B cell (primary cell): ENCODE measurements around the gene ZNF839. TPM values are rescaled to one million over a fixed set of nuclear protein-coding genes. Genes with fewer than 3 reads are reported as not detected.

ENCODE experiments used
- ATAC-seq: fragments of 200-7000 bp; cut with Tn5 transposase; one replicate; pipeline ENCODE4 v1.10.0; 2021; ENCODE audit warnings: low read depth, mild to moderate bottlenecking, moderate number of reproducible peaks, moderate library complexity
- CTCF ChIA-PET: fragments of 350-600 bp; sonication (Branson Sonifier 250); formaldehyde crosslinking; loops from one replicate; lab custom pipeline; 2021; ENCODE audit warnings: antibody characterized with exemption, inconsistent platforms; lab: Charles Lee
- POLR2A ChIA-PET: fragments of 350-600 bp; sonication (Branson Sonifier 250); formaldehyde crosslinking; loops from one replicate; lab custom pipeline; 2021; ENCODE audit warnings: antibody characterized with exemption; lab: Charles Lee
- DNase-seq: peaks from one replicate; pipeline ENCODE4 v3.0.0; 2013
- H2AFZ ChIP-seq: 2 replicates; pipeline ENCODE4 v1.6.1; 2012; ENCODE audit warnings: mild to moderate bottlenecking, low read depth, low read length; ENCODE audit not compliant: insufficient read depth, poor library complexity, severe bottlenecking
- H3K27ac ChIP-seq, 2 donors: 1 replicate in 1 of 2; 2 replicates in 1 of 2; pipeline ENCODE4 v1.5.1; 2012 to 2013; ENCODE audit warnings: low read length in 2 of 2, mild to moderate bottlenecking in 2 of 2, moderate library complexity in 1 of 2
- H3K27me3 ChIP-seq, 4 experiments: fragments of 200-600 bp in 1 of 4; sonication (generic) in 1 of 4; replicated peaks in 1 of 4; 1 replicate in 2 of 4; 2 replicates in 2 of 4; pipeline versions ENCODE4 v1.6.1 to v1.7.0; 2013 to 2016; ENCODE audit warnings: low read length in 3 of 4, mild to moderate bottlenecking in 2 of 4, mixed read lengths in 1 of 4, moderate library complexity in 1 of 4; ENCODE audit not compliant: insufficient read depth in 4 of 4, control insufficient read depth in 3 of 4; ENCODE audit errors: control extremely low read depth in 1 of 4
- H3K36me3 ChIP-seq, 2 experiments: replicated peaks in 1 of 2; 1 replicate in 1 of 2; 2 replicates in 1 of 2; pipeline versions ENCODE4 v1.6.1 to v1.7.1; 2013; ENCODE audit warnings: low read length in 1 of 2; ENCODE audit not compliant: insufficient read depth in 2 of 2, control insufficient read depth in 1 of 2; ENCODE audit errors: control extremely low read depth in 1 of 2, extremely low read depth in 1 of 2
- H3K4me1 ChIP-seq, 2 donors: fragments of 200-600 bp in 1 of 2; sonication (generic) in 1 of 2; 1 replicate in 1 of 2; 2 replicates in 1 of 2; pipeline versions ENCODE4 v1.5.1 to v1.6.1; 2013 to 2017; ENCODE audit warnings: low read length in 2 of 2; ENCODE audit not compliant: control insufficient read depth in 2 of 2, insufficient read depth in 2 of 2
- H3K4me2 ChIP-seq: replicated peaks from 2 replicates; pipeline ENCODE3; 2012; ENCODE audit warnings: mild to moderate bottlenecking, low read depth, low read length; ENCODE audit not compliant: poor library complexity, severe bottlenecking
- H3K4me3 ChIP-seq, 5 experiments: fragments of 200-600 bp in 1 of 5; sonication (generic) in 1 of 5; 1 replicate in 3 of 5; 2 replicates in 2 of 5; pipeline versions ENCODE4 v1.5.1 to v1.7.0; 2011 to 2016; ENCODE audit warnings: low read length in 4 of 5, mild to moderate bottlenecking in 4 of 5, low read depth in 2 of 5, control low read depth in 1 of 5, moderate library complexity in 1 of 5; ENCODE audit not compliant: insufficient read depth in 1 of 5; ENCODE audit errors: control extremely low read depth in 1 of 5, extremely low read depth in 1 of 5
- H3K79me2 ChIP-seq: fragments of 200-600 bp; sonication (generic); one replicate; pipeline ENCODE4 v1.6.0; 2016; ENCODE audit warnings: low read length; ENCODE audit not compliant: control insufficient read depth, insufficient read depth
- H3K9ac ChIP-seq: fragments of 200-600 bp; sonication (generic); 2 replicates; pipeline ENCODE4 v1.6.1; 2017; ENCODE audit warnings: mild to moderate bottlenecking, low read length, moderate library complexity
- H3K9me3 ChIP-seq, 3 donors: one replicate each; pipeline versions ENCODE4 v1.6.1 to v1.7.1; 2013; ENCODE audit warnings: low read length in 2 of 3; ENCODE audit not compliant: control insufficient read depth in 2 of 3, insufficient read depth in 1 of 3; ENCODE audit errors: control extremely low read depth in 1 of 3
- H4K20me1 ChIP-seq: 2 replicates; pipeline ENCODE4 v1.6.0; 2012; ENCODE audit warnings: mild to moderate bottlenecking, low read length; ENCODE audit not compliant: insufficient read depth, control insufficient read depth, poor library complexity, severe bottlenecking
- H3K27ac Mint-ChIP-seq: one replicate; pipeline ENCODE4 v1.8.0; 2021; ENCODE audit warnings: mixed read lengths
- H3K27me3 Mint-ChIP-seq: one replicate; pipeline ENCODE4 v1.8.0; 2021; ENCODE audit warnings: mixed read lengths
- H3K4me1 Mint-ChIP-seq: one replicate; pipeline ENCODE4 v1.8.0; 2021; ENCODE audit warnings: mixed read lengths
- H3K4me3 Mint-ChIP-seq: one replicate; pipeline ENCODE4 v1.8.0; 2021; ENCODE audit warnings: mixed read lengths
- H3K9me3 Mint-ChIP-seq: one replicate; pipeline ENCODE4 v1.8.0; 2022; ENCODE audit warnings: mixed read lengths; ENCODE audit not compliant: insufficient read depth
- CTCF ChIP-seq: fragments of 200-600 bp; IDR thresholded peaks from one replicate; pipeline ENCODE4 v1.8.0; 2022; ENCODE audit warnings: antibody characterized with exemption, mild to moderate bottlenecking
- EZH2 ChIP-seq: IDR thresholded peaks from 2 replicates; pipeline ENCODE4 v1.6.1; 2012; ENCODE audit warnings: borderline replicate concordance, low read depth, mild to moderate bottlenecking, moderate library complexity, low read length; ENCODE audit not compliant: insufficient read depth, poor library complexity, severe bottlenecking
- WGBS: methylation state at CpG from one replicate; pipeline ENCODE4 v1.1.5; 2013; ENCODE audit warnings: missing lambda C conversion rate; ENCODE audit not compliant: insufficient coverage; 5-methylcytosine and 5-hydroxymethylcytosine counted together
- intact Hi-C: fragments of 100-400 bp; cut with micrococcal nuclease; formaldehyde crosslinking; loops from one replicate; pipeline ENCODE4 v1.10.0; 2022
- polyA plus RNA-seq: library from polyadenylated mRNA; depleted of rRNA; stranded (reverse); fragments of >200 nt; gene quantifications from 2 replicates; pipeline ENCODE4 v1.2.3, GENCODE V29; 2012
- total RNA-seq, 2 donors: library from RNA; stranded (reverse); fragments of 120-200 nt in 1 of 2; gene quantifications; 1 replicate in 1 of 2; 2 replicates in 1 of 2; pipeline versions ENCODE4 v1.2.3 to v1.2.4, GENCODE V29; 2013 to 2022

Gene ZNF839
- total and polyA plus RNA-seq, 2 donors (not counting 1 experiment from before 2014, with no cell fraction given), result 22.8 to 28.8 TPM

GRCh38 chr14:102333795-102334705 lies 14.5 kb downstream of the ZNF839 start:
- Mint-ChIP-seq H3K4me1 (peaks cover 2% of the 10 kb centered on the region), H3K4me3 (no peak overlapping the region), H3K27ac (no peak overlapping the region), H3K27me3 (no peaks in the 10 kb centered on the region), H3K9me3 (no peaks in the 10 kb centered on the region)
- DNase-seq (no peak), ATAC-seq (no peak)
- H3K36me3 ChIP-seq, result peaks cover 8 to 41% of the 10 kb centered on the region in 2 experiments
- H3K4me1 ChIP-seq, result no peaks in the 10 kb centered on the region
- ChIA-PET POLR2A (no interaction called here), CTCF (no interaction called here)
- TF ChIP-seq CTCF (no peak), EZH2 (no peak)
- H3K9me3 ChIP-seq, result no peaks in the 10 kb centered on the region
- H3K4me3 ChIP-seq, result no peak overlapping the region
- intact Hi-C loops, result no loop called here
- H3K4me2 ChIP-seq, result no peak overlapping the region
- WGBS, result 96% methylated on average over 10 of the region's 13 CpGs
- no peak overlapping the region for H2AFZ ChIP-seq
- no peak overlapping the region for H3K27ac ChIP-seq
- H3K79me2 ChIP-seq, result no peaks in the 10 kb centered on the region
- no peaks in the 10 kb centered on the region for H4K20me1 ChIP-seq
- H3K27me3 ChIP-seq, result no peaks in the 10 kb centered on the region
- no peak overlapping the region for H3K9ac ChIP-seq

- Histone ChIP-seq H4K20me1 (no peaks in the 10 kb centered on the region), H3K4me1 (no peaks in the 10 kb centered on the region), H3K79me2 (no peaks in the 10 kb centered on the region), H3K4me3 (no peak overlapping the region), H3K9ac (no peak overlapping the region), H3K9me3 (no peaks in the 10 kb centered on the region), H3K4me2 (no peak overlapping the region), H3K27ac (no peak overlapping the region), H3K27me3 (no peaks in the 10 kb centered on the region), H2AFZ (no peak overlapping the region), H3K36me3 (peaks cover 9 to 43% of the 10 kb centered on the region in 2 experiments)
- no peaks in the 10 kb centered on the region for H3K27me3 Mint-ChIP-seq
- ChIA-PET POLR2A (no interaction called here), CTCF (no interaction called here)
- intact Hi-C loops, result no loop called here
- no peak overlapping the region for H3K4me3 Mint-ChIP-seq
- TF ChIP-seq CTCF (no peak), EZH2 (no peak)
- H3K4me1 Mint-ChIP-seq, result peaks cover 2% of the 10 kb centered on the region
- DNase-seq, result no peak
- no peaks in the 10 kb centered on the region for H3K9me3 Mint-ChIP-seq
- ATAC-seq, result no peak
- H3K27ac Mint-ChIP-seq, result no peak overlapping the region
- 98% methylated on average over 6 of the region's 7 CpGs for WGBS
These were observed 15.6 kb downstream of the ZNF839 start for GRCh38 chr14:102335163-102335562.
